ENCODE data around the gene GLT8D1.

The GLT8D1 gene

GRCh38 chr3:52650439-52650838 is 55.2 kb downstream of the GLT8D1 start:
- DNase-seq (ENCODE audit: low spot score): no peak
- POLR2A ChIA-PET (ENCODE audit: low non-redundant PET): no interaction called here
- CTCF ChIA-PET: no interaction called here
- H3K27ac ChIP-seq: no peak overlapping the region
- TF ChIP-seq CTCF (conservative IDR thresholded peaks at IDR 0.05; ENCODE audit: low read depth): no peak

GRCh38 chr3:52649461-52650210 is 56.0 kb downstream of the GLT8D1 start:
- ChIA-PET CTCF (no interaction called here), POLR2A (ENCODE audit: low non-redundant PET) (no interaction called here)
- no peak for DNase-seq (ENCODE audit: low spot score)
- TF ChIP-seq CTCF (conservative IDR thresholded peaks at IDR 0.05; ENCODE audit: low read depth): no peak
- H3K27ac ChIP-seq: peak overlapping the region; percentile 38; the same call in 1 of the 2 replicates

GRCh38 chr3:52645549-52645948 is 60.0 kb downstream of the GLT8D1 start:
- H3K27ac ChIP-seq: no peak overlapping the region
- DNase-seq (ENCODE audit: low spot score): no peak
- POLR2A ChIA-PET (ENCODE audit: low non-redundant PET): no interaction called here
- CTCF ChIA-PET: no interaction called here
- no peak for TF ChIP-seq CTCF (conservative IDR thresholded peaks at IDR 0.05; ENCODE audit: low read depth)
